ENCODE results near the gene PRR15.
"Not testable (repeated sequence)": the region's sequence is repeated elsewhere in the genome, so short reads cannot be mapped to it uniquely, and the experiment has no call there.

- TF ChIP-seq, protein P1, sequence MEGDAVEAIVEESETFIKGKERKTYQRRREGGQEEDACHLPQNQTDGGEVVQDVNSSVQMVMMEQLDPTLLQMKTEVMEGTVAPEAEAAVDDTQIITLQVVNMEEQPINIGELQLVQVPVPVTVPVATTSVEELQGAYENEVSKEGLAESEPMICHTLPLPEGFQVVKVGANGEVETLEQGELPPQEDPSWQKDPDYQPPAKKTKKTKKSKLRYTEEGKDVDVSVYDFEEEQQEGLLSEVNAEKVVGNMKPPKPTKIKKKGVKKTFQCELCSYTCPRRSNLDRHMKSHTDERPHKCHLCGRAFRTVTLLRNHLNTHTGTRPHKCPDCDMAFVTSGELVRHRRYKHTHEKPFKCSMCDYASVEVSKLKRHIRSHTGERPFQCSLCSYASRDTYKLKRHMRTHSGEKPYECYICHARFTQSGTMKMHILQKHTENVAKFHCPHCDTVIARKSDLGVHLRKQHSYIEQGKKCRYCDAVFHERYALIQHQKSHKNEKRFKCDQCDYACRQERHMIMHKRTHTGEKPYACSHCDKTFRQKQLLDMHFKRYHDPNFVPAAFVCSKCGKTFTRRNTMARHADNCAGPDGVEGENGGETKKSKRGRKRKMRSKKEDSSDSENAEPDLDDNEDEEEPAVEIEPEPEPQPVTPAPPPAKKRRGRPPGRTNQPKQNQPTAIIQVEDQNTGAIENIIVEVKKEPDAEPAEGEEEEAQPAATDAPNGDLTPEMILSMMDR (IDR thresholded peaks at IDR 0.05) = not testable (repeated sequence)
- not testable (repeated sequence) for TF ChIP-seq POLR2A (IDR thresholded peaks at IDR 0.05)
Measured at GRCh38 chr7:29528526-29528925, 35.1 kb upstream of the PRR15 start.
